Pancreas (tissue), 10 donors: Measurements from ENCODE around the gene KATNIP. TPM values are rescaled to one million over a fixed set of nuclear protein-coding genes. Genes with fewer than 3 reads are reported as not detected.
A peak's percentile ranks its signal among the peaks of the same experiment; 100 is the strongest.

Source experiments
- ATAC-seq, 4 donors: fragments of 200-7000 bp; cut with Tn5 transposase; one replicate each; pipeline versions ENCODE4 v1.8.0 to v1.9.1; 2020; ENCODE audit warnings: mild to moderate bottlenecking in 4 of 4, moderate library complexity in 4 of 4
- DNase-seq, 6 donors: peaks; one replicate each; pipeline ENCODE4 v3.0.0-alpha.2; 2020
- FAIRE-seq: peaks from 2 replicates; lab custom pipeline; 2012; peaks lifted over from hg19 to GRCh38; lab: Jason Lieb, UNC
- H3K27ac ChIP-seq, 4 donors: fragments of 200-600 bp; sonication (generic); 1 replicate in 3 of 4; 2 replicates in 1 of 4; pipeline versions ENCODE4 v1.5.0 to v1.8.0; 2020
- H3K27me3 ChIP-seq, 4 donors: fragments of 200-600 bp; one replicate each; pipeline ENCODE4 v1.8.0; 2021
- H3K36me3 ChIP-seq, 3 donors: fragments of 200-600 bp; sonication (generic) in 1 of 3; one replicate each; pipeline versions ENCODE4 v1.5.0 to v1.8.0; 2020 to 2021
- H3K4me1 ChIP-seq, 3 donors: fragments of 200-600 bp; one replicate each; pipeline ENCODE4 v1.8.0; 2021
- H3K4me3 ChIP-seq, 4 donors: fragments of 200-600 bp; sonication (generic) in 2 of 4; one replicate each; pipeline versions ENCODE4 v1.5.0 to v1.8.0; 2020 to 2021
- H3K9me3 ChIP-seq, 4 donors: fragments of 200-600 bp; one replicate each; pipeline ENCODE4 v1.8.0; 2021
- CTCF ChIP-seq, 4 donors: fragments of 200-600 bp; sonication (generic) in 3 of 4; IDR thresholded peaks; one replicate each; pipeline versions ENCODE4 v1.5.0 to v1.8.0; 2021; ENCODE audit warnings: antibody characterized with exemption in 4 of 4
- WGBS, 2 donors: extraction: QIAGEN DNeasy Blood & Tissue Kit; methylation state at CpG; one replicate each; pipeline ENCODE4 v1.1.7; 2013; 5-methylcytosine and 5-hydroxymethylcytosine counted together
- intact Hi-C, 3 donors: fragments of 100-400 bp; cut with DNase I; formaldehyde crosslinking; loops; one replicate each; pipeline versions ENCODE4 v1.11.1 to v1.14.2; 2022
- polyA plus RNA-seq, 2 donors: library from polyadenylated mRNA; stranded (reverse); fragments of 200-250 nt; gene quantifications; one replicate each; pipeline ENCODE4 v1.2.3, GENCODE V29; 2013
- total RNA-seq, 6 donors: library from RNA; stranded (reverse); fragmentation: NEBNext Ultra II Directional in 4 of 6; extraction: Animal tissue kit (Norgen Biotek cat#: 25700) in 4 of 6; gene quantifications; one replicate each; pipeline versions ENCODE4 v1.2.1 to v1.2.4, GENCODE V29; 2021 to 2023
- donor health status: healthy with polysubstance abuse.
- donor health status: DM: no; HTN: no; CAD: no; lungs with moderate emphysema.
- donor health status: DM: no; HTN: no; CAD: no.
- donor health status: control.
- donor health status: control.
- donor health status: Bipolar disorder and iron deficiency.
- donor health status: DM: yes; HTN: yes; CAD: no.
- donor health status: DM: no; HTN: no; CAD: no.
- donor health status: DM: no; HTN: no; CAD: no.
- donor health status: DM: yes; HTN: yes; CAD: no.

KATNIP gene
- total RNA-seq (10 to 100 TPM; 14.3 to 26.7 (median 16.1) TPM), polyA plus RNA-seq (10 to 100 TPM; 10.8 to 20.1 TPM)

- 0 to 1% methylated on average over 54 to 59 of the region's 59 CpGs for WGBS, 2 donors
- no peak for TF ChIP-seq CTCF (IDR thresholded peaks at IDR 0.05)
- intact Hi-C loops = no loop called here
- ATAC-seq (peak; percentile 98 to 100 (median 98)), DNase-seq (peak; percentile 99 to 100 (median 100)), FAIRE-seq (peak; percentile 80)
- no peaks in the 10 kb centered on the region for H3K27me3 ChIP-seq
- peaks cover 0 to 5% (median 0%) of the 10 kb centered on the region in 3 donors for H3K36me3 ChIP-seq
- H3K4me3 ChIP-seq = peak within 1 kb of the TSS; percentile 68 to 92 (median 88)
- H3K9me3 ChIP-seq = no peaks in the 10 kb centered on the region
- peak within 1 kb of the TSS; percentile 61 to 81 (median 70) for H3K27ac ChIP-seq
- H3K4me1 ChIP-seq = peaks cover 5 to 27% (median 16%) of the 10 kb centered on the region in 3 donors
Observed at GRCh38 chr16:27549746-27550581, at the start of gene KATNIP, which contains the start of gene GTF3C1. Gene KATNIP (plus strand): TSS chr16:27550144. CDS start chr16:27550171, 27 bp downstream. Gene GTF3C1 (minus strand): TSS chr16:27549913. CDS start chr16:27549890, 23 bp downstream.

- intact Hi-C loops = no loop called here
- ATAC-seq (no peak), DNase-seq (no peak), FAIRE-seq (no peak)
- no peak for TF ChIP-seq CTCF (IDR thresholded peaks at IDR 0.05)
- no peaks in the 10 kb centered on the region for H3K4me1 ChIP-seq
- H3K36me3 ChIP-seq = peaks cover 17 to 97% (median 59%) of the 10 kb centered on the region in 3 donors
- WGBS, 2 donors = 89 to 93% methylated on average over 3 of the region's 3 CpGs
- H3K9me3 ChIP-seq = no peaks in the 10 kb centered on the region
- no peak overlapping the region for H3K4me3 ChIP-seq
- no peak overlapping the region for H3K27ac ChIP-seq
- H3K27me3 ChIP-seq = no peaks in the 10 kb centered on the region
Observed at GRCh38 chr16:27500801-27501200, 49.1 kb upstream of the KATNIP start.

- ATAC-seq (no peak), FAIRE-seq (no peak), DNase-seq (no peak)
- no peaks in the 10 kb centered on the region for H3K4me1 ChIP-seq
- TF ChIP-seq CTCF (IDR thresholded peaks at IDR 0.05) = no peak
- H3K4me3 ChIP-seq = no peak overlapping the region
- no peaks in the 10 kb centered on the region for H3K9me3 ChIP-seq
- intact Hi-C loops = no loop called here
- H3K36me3 ChIP-seq = peaks cover 17 to 96% (median 62%) of the 10 kb centered on the region in 3 donors
- H3K27me3 ChIP-seq = no peaks in the 10 kb centered on the region
- WGBS, 2 donors = 82 to 93% methylated on average over 5 of the region's 5 CpGs
- no peak overlapping the region for H3K27ac ChIP-seq
Observed at GRCh38 chr16:27503662-27504061, 46.3 kb upstream of the KATNIP start.

- no peak for TF ChIP-seq CTCF (IDR thresholded peaks at IDR 0.05)
- H3K4me3 ChIP-seq = no peak overlapping the region
- no peak overlapping the region for H3K27ac ChIP-seq
- no peaks in the 10 kb centered on the region for H3K4me1 ChIP-seq
- DNase-seq (no peak), ATAC-seq (peak in 1 of 4 donors; percentile 28), FAIRE-seq (no peak)
- H3K9me3 ChIP-seq = no peaks in the 10 kb centered on the region
- intact Hi-C loops = no loop called here
- peaks cover 8 to 91% (median 57%) of the 10 kb centered on the region in 3 donors for H3K36me3 ChIP-seq
- 92 to 96% methylated on average over 13 of the region's 13 CpGs for WGBS, 2 donors
- no peaks in the 10 kb centered on the region for H3K27me3 ChIP-seq
Observed at GRCh38 chr16:27505297-27506236, 44.4 kb upstream of the KATNIP start.
